A549 (cell line): ENCODE measurements around the gene IFITM1. TPM values are rescaled to one million over a fixed set of nuclear protein-coding genes. Genes with fewer than 3 reads are reported as not detected.
A peak's percentile ranks its signal among the peaks of the same experiment; 100 is the strongest.
"Not testable (repeated sequence)": the region's sequence is repeated elsewhere in the genome, so short reads cannot be mapped to it uniquely, and the experiment has no call there.

Source experiments
- ATAC-seq, 2 experiments: fragments of 200-7000 bp in 1 of 2; fragments of >200 bp in 1 of 2; cut with Nextera tagmentation in 1 of 2; cut with Tn5 transposase in 1 of 2; 3 replicates each; pipeline versions ENCODE4 v1.8.0 to v1.9.1; 2018 to 2020; ENCODE audit warnings: mild to moderate bottlenecking in 1 of 2, moderate library complexity in 1 of 2
- CTCF ChIA-PET: fragments of 300-600 bp; sonication (Branson Sonifier 250); formaldehyde crosslinking; extraction: SDS; loops from one replicate; lab custom pipeline; 2021; ENCODE audit warnings: antibody characterized with exemption, inconsistent platforms; lab: Yijun Ruan, JAX
- POLR2A ChIA-PET: fragments of 350-600 bp; formaldehyde crosslinking; extraction: SDS; loops from one replicate; lab custom pipeline; 2021; ENCODE audit warnings: antibody characterized with exemption, inconsistent platforms; lab: Yijun Ruan, JAX
- DNase-seq, 2 experiments: peaks; one replicate each; pipeline versions ENCODE4 v3.0.0 to v3.0.0-alpha.2; 2011 to 2016; ENCODE audit warnings: low read depth in 1 of 2, low spot score in 1 of 2
- FAIRE-seq: peaks from 2 replicates; lab custom pipeline; 2011; peaks lifted over from hg19 to GRCh38; lab: Jason Lieb, UNC
- H3K27ac ChIP-seq, 2 experiments: fragments of >200 bp; sonication (Bioruptor Twin); formaldehyde crosslinking; 3 replicates each; pipeline ENCODE4 v1.5.1; 2016 to 2017
- H3K4me1 ChIP-seq: fragments of >200 bp; sonication (Bioruptor Twin); formaldehyde crosslinking; 3 replicates; pipeline ENCODE4 v1.6.1; 2016
- H3K4me2 ChIP-seq: fragments of >200 bp; sonication (Bioruptor Twin); formaldehyde crosslinking; 3 replicates; pipeline ENCODE4 v1.6.1; 2016
- H3K4me3 ChIP-seq: fragments of >200 bp; sonication (Bioruptor Twin); formaldehyde crosslinking; 3 replicates; pipeline ENCODE4 v1.5.1; 2016
- H3K9me3 ChIP-seq: fragments of >200 bp; sonication (Bioruptor Twin); formaldehyde crosslinking; 3 replicates; pipeline ENCODE4 v1.6.1; 2016
- ATOH8 ChIP-seq: fragments of 250-450 bp; sonication (Bioruptor Pico); IDR thresholded peaks from 2 replicates; pipeline ENCODE4 v1.5.0; 2020; ENCODE audit warnings: low read depth, mild to moderate bottlenecking, moderate library complexity
- BHLHE40 ChIP-seq: IDR thresholded peaks from 2 replicates; pipeline ENCODE4 v1.6.1; 2012; ENCODE audit warnings: low read depth, low read length, inconsistent platforms
- EP300 ChIP-seq, 2 experiments: fragments of >200 bp; sonication (Bioruptor Twin); formaldehyde crosslinking; IDR thresholded peaks; 2 replicates in 1 of 2; 3 replicates in 1 of 2; pipeline ENCODE4 v1.6.1; 2016 to 2017
- FOSL2 ChIP-seq, 2 experiments: fragments of 450-650 bp in 1 of 2; fragments of >200 bp in 1 of 2; sonication (Bioruptor Twin) in 1 of 2; formaldehyde crosslinking; IDR thresholded peaks; 2 replicates each; pipeline versions ENCODE4 v1.5.0 to v1.6.1; 2016 to 2020; ENCODE audit warnings: mild to moderate bottlenecking in 1 of 2, moderate library complexity in 1 of 2
- FOXS1 ChIP-seq: fragments of 250-450 bp; sonication (Bioruptor Pico); IDR thresholded peaks from 2 replicates; pipeline ENCODE4 v1.5.0; 2020; ENCODE audit warnings: mild to moderate bottlenecking, moderate library complexity
- HDAC2 ChIP-seq: fragments of 200-600 bp; sonication (generic); IDR thresholded peaks from 2 replicates; pipeline ENCODE4 v1.6.1; 2016
- HOXA7 ChIP-seq: fragments of 250-450 bp; sonication (Bioruptor Pico); IDR thresholded peaks from 2 replicates; pipeline ENCODE4 v1.5.0; 2020; ENCODE audit warnings: mild to moderate bottlenecking, moderate library complexity
- HOXB13 ChIP-seq: fragments of 250-450 bp; sonication (Bioruptor Pico); IDR thresholded peaks from 2 replicates; pipeline ENCODE4 v1.5.0; 2020; ENCODE audit warnings: low read depth, mild to moderate bottlenecking, moderate library complexity
- JUN ChIP-seq, 2 experiments: fragments of >200 bp; sonication (Bioruptor Twin); formaldehyde crosslinking; IDR thresholded peaks; 2 replicates in 1 of 2; 3 replicates in 1 of 2; pipeline ENCODE4 v1.6.1; 2016 to 2017
- KDM5A ChIP-seq: fragments of 200-600 bp; sonication (generic); IDR thresholded peaks from 2 replicates; pipeline ENCODE4 v1.6.1; 2016; ENCODE audit warnings: antibody characterized with exemption, mild to moderate bottlenecking
- MAZ ChIP-seq: fragments of 150-350 bp; IDR thresholded peaks from 2 replicates; pipeline ENCODE4 v1.6.1; 2014; ENCODE audit warnings: antibody characterized with exemption, low read depth, low read length, borderline replicate concordance
- MYC ChIP-seq: IDR thresholded peaks from 2 replicates; pipeline ENCODE4 v1.6.1; 2012; ENCODE audit warnings: mild to moderate bottlenecking, inconsistent platforms, low read length, improper control_type of control experiment, borderline replicate concordance
- PBX3 ChIP-seq: IDR thresholded peaks from 2 replicates; pipeline ENCODE4 v1.6.1; 2012
- RAD21 ChIP-seq, 2 experiments: fragments of >200 bp in 1 of 2; sonication (Bioruptor Twin) in 1 of 2; formaldehyde crosslinking in 1 of 2; IDR thresholded peaks in 1 of 2; conservative IDR thresholded peaks in 1 of 2; 2 replicates in 1 of 2; 3 replicates in 1 of 2; pipeline ENCODE4 v1.6.1; 2012 to 2018; ENCODE audit warnings: inconsistent platforms in 1 of 2
- RFX5 ChIP-seq: fragments of 450-650 bp; IDR thresholded peaks from 2 replicates; pipeline ENCODE4 v1.7.1; 2014; ENCODE audit warnings: antibody characterized with exemption, mild to moderate bottlenecking, moderate library complexity
- RNF2 ChIP-seq: fragments of 200-600 bp; sonication (generic); IDR thresholded peaks from 2 replicates; pipeline ENCODE4 v1.6.1; 2016; ENCODE audit warnings: low read depth, mild to moderate bottlenecking, antibody characterized with exemption, moderate library complexity, borderline replicate concordance
- TFCP2L1 ChIP-seq: fragments of 250-450 bp; sonication (Bioruptor Pico); IDR thresholded peaks from 2 replicates; pipeline ENCODE4 v1.5.0; 2021; ENCODE audit warnings: mild to moderate bottlenecking
- TP53 ChIP-seq: fragments of 250-450 bp; sonication (Bioruptor Pico); IDR thresholded peaks from 2 replicates; pipeline ENCODE4 v1.5.0; 2021; ENCODE audit warnings: mild to moderate bottlenecking, moderate library complexity
- WGBS: methylation state at CpG from one replicate; pipeline ENCODE4 v1.1.6; 2017; ENCODE audit errors: missing lambda C conversion rate; 5-methylcytosine and 5-hydroxymethylcytosine counted together
- polyA plus RNA-seq, 4 experiments: library from polyadenylated mRNA; depleted of rRNA in 3 of 4; stranded (reverse); fragments of >200 nt; fragmentation: RNase III in 1 of 4; extraction: RNeasy Plus Mini Kit Qiagen cat#74134 plus additional on column Dnase treatment in 1 of 4; gene quantifications; 2 replicates in 3 of 4; 3 replicates in 1 of 4; pipeline ENCODE4 v1.2.3, GENCODE V29; 2011 to 2017
- TF ChIP-seq, protein P1 (sequence below): IDR thresholded peaks from 2 replicates; pipeline ENCODE4 v1.6.1; 2012; ENCODE audit warnings: low read depth, borderline replicate concordance
- TF ChIP-seq, protein P2 (sequence below): fragments of 200-600 bp; sonication (generic); IDR thresholded peaks from 2 replicates; pipeline ENCODE4 v1.6.1; 2016; ENCODE audit warnings: antibody characterized with exemption, mild to moderate bottlenecking, moderate library complexity

Gene IFITM1
- polyA plus RNA-seq, 2 of the 4 experiments (the other 2 are of a cell fraction): 0.14 to 1.7 TPM

GRCh38 chr11:360326-361280 lies 46.8 kb downstream of the IFITM1 start (continued):
- TF ChIP-seq, protein P1, sequence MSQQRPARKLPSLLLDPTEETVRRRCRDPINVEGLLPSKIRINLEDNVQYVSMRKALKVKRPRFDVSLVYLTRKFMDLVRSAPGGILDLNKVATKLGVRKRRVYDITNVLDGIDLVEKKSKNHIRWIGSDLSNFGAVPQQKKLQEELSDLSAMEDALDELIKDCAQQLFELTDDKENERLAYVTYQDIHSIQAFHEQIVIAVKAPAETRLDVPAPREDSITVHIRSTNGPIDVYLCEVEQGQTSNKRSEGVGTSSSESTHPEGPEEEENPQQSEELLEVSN: no peak
- TF ChIP-seq HOXA7 (CRISPR knock-in tag) (no peak), HOXB13 (CRISPR knock-in tag) (no peak), FOXS1 (CRISPR knock-in tag) (no peak), TFCP2L1 (no peak), JUN (IDR thresholded peaks at IDR 0.05) (no peak), HDAC2 (no peak)

- Histone ChIP-seq H3K4me2 (no peak overlapping the region), H3K9me3 (peaks cover 16% of the 10 kb centered on the region; the same call in 2 of the 3 replicates), H3K4me3 (no peak overlapping the region), H3K4me1 (no peaks in the 10 kb centered on the region; the same call in 1 of the 3 replicates), H3K27ac (no peak overlapping the region)
- POLR2A ChIA-PET: interaction anchor here (0.7 kb wide), 1 partner anchor 163 kb away, joined by 3 read pairs; no protein-coding TSS in a partner anchor
- FAIRE-seq: no peak
- WGBS: 72% methylated on average over 15 of the region's 36 CpGs
- TF ChIP-seq FOSL2 (IDR thresholded peaks at IDR 0.05): no peak
- no peak for TF ChIP-seq FOSL2 (CRISPR knock-in tag; IDR thresholded peaks at IDR 0.05)
- TF ChIP-seq RFX5: no peak
- TF ChIP-seq, protein P2, sequence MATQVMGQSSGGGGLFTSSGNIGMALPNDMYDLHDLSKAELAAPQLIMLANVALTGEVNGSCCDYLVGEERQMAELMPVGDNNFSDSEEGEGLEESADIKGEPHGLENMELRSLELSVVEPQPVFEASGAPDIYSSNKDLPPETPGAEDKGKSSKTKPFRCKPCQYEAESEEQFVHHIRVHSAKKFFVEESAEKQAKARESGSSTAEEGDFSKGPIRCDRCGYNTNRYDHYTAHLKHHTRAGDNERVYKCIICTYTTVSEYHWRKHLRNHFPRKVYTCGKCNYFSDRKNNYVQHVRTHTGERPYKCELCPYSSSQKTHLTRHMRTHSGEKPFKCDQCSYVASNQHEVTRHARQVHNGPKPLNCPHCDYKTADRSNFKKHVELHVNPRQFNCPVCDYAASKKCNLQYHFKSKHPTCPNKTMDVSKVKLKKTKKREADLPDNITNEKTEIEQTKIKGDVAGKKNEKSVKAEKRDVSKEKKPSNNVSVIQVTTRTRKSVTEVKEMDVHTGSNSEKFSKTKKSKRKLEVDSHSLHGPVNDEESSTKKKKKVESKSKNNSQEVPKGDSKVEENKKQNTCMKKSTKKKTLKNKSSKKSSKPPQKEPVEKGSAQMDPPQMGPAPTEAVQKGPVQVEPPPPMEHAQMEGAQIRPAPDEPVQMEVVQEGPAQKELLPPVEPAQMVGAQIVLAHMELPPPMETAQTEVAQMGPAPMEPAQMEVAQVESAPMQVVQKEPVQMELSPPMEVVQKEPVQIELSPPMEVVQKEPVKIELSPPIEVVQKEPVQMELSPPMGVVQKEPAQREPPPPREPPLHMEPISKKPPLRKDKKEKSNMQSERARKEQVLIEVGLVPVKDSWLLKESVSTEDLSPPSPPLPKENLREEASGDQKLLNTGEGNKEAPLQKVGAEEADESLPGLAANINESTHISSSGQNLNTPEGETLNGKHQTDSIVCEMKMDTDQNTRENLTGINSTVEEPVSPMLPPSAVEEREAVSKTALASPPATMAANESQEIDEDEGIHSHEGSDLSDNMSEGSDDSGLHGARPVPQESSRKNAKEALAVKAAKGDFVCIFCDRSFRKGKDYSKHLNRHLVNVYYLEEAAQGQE: no peak
- TF ChIP-seq JUN (IDR thresholded peaks at IDR 0.05): no peak
- no peak for TF ChIP-seq MAZ
- TF ChIP-seq HOXB13 (CRISPR knock-in tag): no peak
- TF ChIP-seq PBX3: no peak
- TF ChIP-seq RNF2: no peak
- TF ChIP-seq TP53 (CRISPR knock-in tag): no peak
- TF ChIP-seq ATOH8 (CRISPR knock-in tag): no peak
- TF ChIP-seq BHLHE40: no peak
- TF ChIP-seq KDM5A: no peak
- no peak for TF ChIP-seq MYC
- no peak for TF ChIP-seq RAD21 (conservative IDR thresholded peaks at IDR 0.05 in 1 of 2, IDR thresholded peaks at IDR 0.05 in 1 of 2)
- TF ChIP-seq EP300 (IDR thresholded peaks at IDR 0.05): no peak
- peak in 1 of 2 experiments; percentile 29; a peak in 4 of 6 replicates for ATAC-seq
- CTCF ChIA-PET: interaction anchor here (0.7 to 9.4 kb wide), 14 partner anchors 9 to 156 kb away, joined by 3 to 75 read pairs (median 4); partner anchors contain the start of gene PGGHG
- DNase-seq: no peak
These were observed 49.0 kb downstream of the IFITM1 start for GRCh38 chr11:362642-363442.

- H3K4me1 ChIP-seq, H3K4me3 ChIP-seq, ATAC-seq, H3K27ac ChIP-seq, POLR2A ChIA-PET, H3K4me2 ChIP-seq, FAIRE-seq, DNase-seq: not testable (repeated sequence)
- 80% methylated on average over 1 of the region's 22 CpGs for WGBS
- CTCF ChIA-PET: interaction anchor here (0.7 to 9.4 kb wide), 8 partner anchors 19 to 152 kb away, joined by 3 to 75 read pairs (median 5); partner anchors contain the start of gene PGGHG
- H3K9me3 ChIP-seq: peaks cover 16% of the 10 kb centered on the region; the same call in 2 of the 3 replicates
These were observed 49.6 kb downstream of the IFITM1 start for GRCh38 chr11:363443-363805.
